ENCODE results near the gene DFFA.

DNA sequence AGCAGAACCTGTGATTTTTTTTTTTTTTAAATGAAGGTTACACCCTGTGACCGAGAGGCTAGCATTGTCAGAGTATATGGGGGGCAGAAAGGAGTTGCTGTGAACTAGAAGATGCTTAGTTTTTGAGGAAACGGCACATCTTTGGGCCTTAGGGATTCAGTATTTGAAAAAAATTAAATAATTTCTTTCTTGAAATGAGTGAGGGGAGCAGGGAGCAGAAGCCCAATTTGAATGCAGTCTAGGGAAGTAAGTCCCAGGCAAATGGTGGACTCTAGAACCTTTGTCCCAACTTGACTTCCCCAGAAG is 45.3 kb upstream of the DFFA start:
- TF ChIP-seq, protein P1, sequence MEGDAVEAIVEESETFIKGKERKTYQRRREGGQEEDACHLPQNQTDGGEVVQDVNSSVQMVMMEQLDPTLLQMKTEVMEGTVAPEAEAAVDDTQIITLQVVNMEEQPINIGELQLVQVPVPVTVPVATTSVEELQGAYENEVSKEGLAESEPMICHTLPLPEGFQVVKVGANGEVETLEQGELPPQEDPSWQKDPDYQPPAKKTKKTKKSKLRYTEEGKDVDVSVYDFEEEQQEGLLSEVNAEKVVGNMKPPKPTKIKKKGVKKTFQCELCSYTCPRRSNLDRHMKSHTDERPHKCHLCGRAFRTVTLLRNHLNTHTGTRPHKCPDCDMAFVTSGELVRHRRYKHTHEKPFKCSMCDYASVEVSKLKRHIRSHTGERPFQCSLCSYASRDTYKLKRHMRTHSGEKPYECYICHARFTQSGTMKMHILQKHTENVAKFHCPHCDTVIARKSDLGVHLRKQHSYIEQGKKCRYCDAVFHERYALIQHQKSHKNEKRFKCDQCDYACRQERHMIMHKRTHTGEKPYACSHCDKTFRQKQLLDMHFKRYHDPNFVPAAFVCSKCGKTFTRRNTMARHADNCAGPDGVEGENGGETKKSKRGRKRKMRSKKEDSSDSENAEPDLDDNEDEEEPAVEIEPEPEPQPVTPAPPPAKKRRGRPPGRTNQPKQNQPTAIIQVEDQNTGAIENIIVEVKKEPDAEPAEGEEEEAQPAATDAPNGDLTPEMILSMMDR (IDR thresholded peaks at IDR 0.05) = no peak
- no peak for TF ChIP-seq POLR2A (IDR thresholded peaks at IDR 0.05)
- TF ChIP-seq EP300 (IDR thresholded peaks at IDR 0.05; ENCODE audit: low read depth) = no peak
